ENCODE data around the gene ARHGEF39.
A peak's percentile ranks its signal among the peaks of the same experiment; 100 is the strongest.

The ARHGEF39 gene

GRCh38 chr9:35674025-35674361 is 9.0 kb upstream of the ARHGEF39 start:
- Histone ChIP-seq H3K4ac (ENCODE audit: low read depth in 1 of 2, low read length in 2 of 2) (no peak overlapping the region), H3K23ac (ENCODE audit: low read length in 2 of 2) (no peak overlapping the region), H3K27ac (ENCODE audit: low read length, poor library complexity, severe bottlenecking) (no peak overlapping the region), H2AFZ (ENCODE audit: low read depth, low read length) (no peak overlapping the region), H3K9ac (ENCODE audit: low read length) (no peak overlapping the region), H2BK120ac (ENCODE audit: low read depth, low read length) (no peak overlapping the region), H4K8ac (ENCODE audit: low read length) (no peak overlapping the region), H3K9me3 (ENCODE audit: control insufficient read depth, low read length) (no peaks in the 10 kb centered on the region), H3K4me1 (ENCODE audit: control insufficient read depth, insufficient read depth, low read depth, low read length) (peaks cover 21% of the 10 kb centered on the region), H3K18ac (ENCODE audit: low read depth in 1 of 2, low read length in 2 of 2) (no peak overlapping the region), H2BK12ac (ENCODE audit: low read length in 2 of 2) (no peak overlapping the region), H2AK5ac (ENCODE audit: low read length, severe bottlenecking) (no peak overlapping the region), H2BK5ac (ENCODE audit: low read depth, low read length, poor library complexity, severe bottlenecking) (no peak overlapping the region), H3K4me2 (ENCODE audit: low read length, poor library complexity, severe bottlenecking) (no peak overlapping the region), H3K14ac (ENCODE audit: low read length in 2 of 2) (no peak overlapping the region), H3K27me3 (ENCODE audit: control insufficient read depth in 1 of 2, insufficient read depth in 1 of 2, low read length in 2 of 2) (peaks cover 4 to 24% of the 10 kb centered on the region in 2 experiments), H4K91ac (ENCODE audit: low read length) (no peak overlapping the region), H2BK15ac (ENCODE audit: low read depth, poor library complexity, severe bottlenecking) (no peak overlapping the region), H3K4me3 (ENCODE audit: insufficient read depth in 1 of 2, low read depth in 1 of 2, low read length in 2 of 2) (no peak overlapping the region), H3K79me1 (replicated peaks; ENCODE audit: low read length, poor library complexity, severe bottlenecking) (no peaks in the 10 kb centered on the region), H3K36me3 (ENCODE audit: control insufficient read depth in 1 of 2, insufficient read depth in 2 of 2, low read depth in 1 of 2, low read length in 2 of 2) (no peaks in the 10 kb centered on the region)
- DNase-seq: no peak
- WGBS: 87% methylated on average over 3 of the region's 3 CpGs

- Histone ChIP-seq H3K18ac (ENCODE audit: low read depth in 1 of 2, low read length in 2 of 2) (no peak within 1 kb of the TSS), H3K79me1 (replicated peaks; ENCODE audit: low read length, poor library complexity, severe bottlenecking) (no peaks in the 10 kb centered on the region), H3K4me1 (ENCODE audit: control insufficient read depth, insufficient read depth, low read depth, low read length) (peaks cover 22% of the 10 kb centered on the region), H2AK5ac (ENCODE audit: low read length, severe bottlenecking) (no peak within 1 kb of the TSS), H2BK12ac (ENCODE audit: low read length in 2 of 2) (no peak within 1 kb of the TSS), H3K9me3 (ENCODE audit: control insufficient read depth, low read length) (no peaks in the 10 kb centered on the region), H2BK5ac (ENCODE audit: low read depth, low read length, poor library complexity, severe bottlenecking) (no peak within 1 kb of the TSS), H3K27ac (ENCODE audit: low read length, poor library complexity, severe bottlenecking) (no peak within 1 kb of the TSS), H3K4ac (ENCODE audit: low read depth in 1 of 2, low read length in 2 of 2) (no peak within 1 kb of the TSS), H3K14ac (ENCODE audit: low read length in 2 of 2) (no peak within 1 kb of the TSS), H3K36me3 (ENCODE audit: control insufficient read depth in 1 of 2, insufficient read depth in 2 of 2, low read depth in 1 of 2, low read length in 2 of 2) (no peaks in the 10 kb centered on the region), H3K4me2 (ENCODE audit: low read length, poor library complexity, severe bottlenecking) (no peak within 1 kb of the TSS), H2AFZ (ENCODE audit: low read depth, low read length) (no peak within 1 kb of the TSS), H4K8ac (ENCODE audit: low read length) (no peak within 1 kb of the TSS), H2BK120ac (ENCODE audit: low read depth, low read length) (no peak within 1 kb of the TSS), H4K91ac (ENCODE audit: low read length) (peak within 1 kb of the TSS; percentile 52), H3K23ac (ENCODE audit: low read length in 2 of 2) (no peak within 1 kb of the TSS), H3K4me3 (ENCODE audit: insufficient read depth in 1 of 2, low read depth in 1 of 2, low read length in 2 of 2) (no peak within 1 kb of the TSS), H3K9ac (ENCODE audit: low read length) (no peak within 1 kb of the TSS), H2BK15ac (ENCODE audit: low read depth, poor library complexity, severe bottlenecking) (no peak within 1 kb of the TSS), H3K27me3 (ENCODE audit: control insufficient read depth in 1 of 2, insufficient read depth in 1 of 2, low read length in 2 of 2) (peaks cover 4 to 24% of the 10 kb centered on the region in 2 experiments)
- no peak for DNase-seq
- WGBS: 82% methylated on average over 9 of the region's 10 CpGs
These were observed 8.4 kb upstream of the ARHGEF39 start, which contains the start of gene CA9 for GRCh38 chr9:35673132-35674024. TSS of gene CA9 (plus strand) at chr9:35673928. CDS start at chr9:35673960, 32 bp downstream.

GRCh38 chr9:35669331-35670145 is 4.5 kb upstream of the ARHGEF39 start:
- Histone ChIP-seq H3K4me3 (ENCODE audit: insufficient read depth in 1 of 2, low read depth in 1 of 2, low read length in 2 of 2) (no peak overlapping the region), H3K9ac (ENCODE audit: low read length) (no peak overlapping the region), H2AK5ac (ENCODE audit: low read length, severe bottlenecking) (peak overlapping the region; percentile 65), H3K18ac (ENCODE audit: low read depth in 1 of 2, low read length in 2 of 2) (peak overlapping the region; percentile 37 to 92), H4K8ac (ENCODE audit: low read length) (peak overlapping the region; percentile 7), H3K4ac (ENCODE audit: low read depth in 1 of 2, low read length in 2 of 2) (peak overlapping the region in 1 of 2 experiments; percentile 47), H3K79me1 (replicated peaks; ENCODE audit: low read length, poor library complexity, severe bottlenecking) (peaks cover 2% of the 10 kb centered on the region), H3K27ac (ENCODE audit: low read length, poor library complexity, severe bottlenecking) (peak overlapping the region; percentile 84), H3K23ac (ENCODE audit: low read length in 2 of 2) (no peak overlapping the region), H3K27me3 (ENCODE audit: control insufficient read depth in 1 of 2, insufficient read depth in 1 of 2, low read length in 2 of 2) (peaks cover 3 to 7% of the 10 kb centered on the region in 2 experiments), H3K4me1 (ENCODE audit: control insufficient read depth, insufficient read depth, low read depth, low read length) (peaks cover 25% of the 10 kb centered on the region), H2BK120ac (ENCODE audit: low read depth, low read length) (peak overlapping the region; percentile 54), H3K36me3 (ENCODE audit: control insufficient read depth in 1 of 2, insufficient read depth in 2 of 2, low read depth in 1 of 2, low read length in 2 of 2) (no peaks in the 10 kb centered on the region), H2BK15ac (ENCODE audit: low read depth, poor library complexity, severe bottlenecking) (no peak overlapping the region), H3K14ac (ENCODE audit: low read length in 2 of 2) (no peak overlapping the region), H2AFZ (ENCODE audit: low read depth, low read length) (no peak overlapping the region), H4K91ac (ENCODE audit: low read length) (no peak overlapping the region), H2BK12ac (ENCODE audit: low read length in 2 of 2) (peak overlapping the region in 1 of 2 experiments; percentile 21), H2BK5ac (ENCODE audit: low read depth, low read length, poor library complexity, severe bottlenecking) (peak overlapping the region; percentile 46), H3K4me2 (ENCODE audit: low read length, poor library complexity, severe bottlenecking) (no peak overlapping the region), H3K9me3 (ENCODE audit: control insufficient read depth, low read length) (no peaks in the 10 kb centered on the region)
- WGBS: 44% methylated on average over 6 of the region's 6 CpGs
- peak; percentile 58 for DNase-seq

- Histone ChIP-seq H3K9me3 (ENCODE audit: control insufficient read depth, low read length) (no peaks in the 10 kb centered on the region), H2BK12ac (ENCODE audit: low read length in 2 of 2) (peak overlapping the region in 1 of 2 experiments; percentile 6), H3K9ac (ENCODE audit: low read length) (no peak overlapping the region), H3K36me3 (ENCODE audit: control insufficient read depth in 1 of 2, insufficient read depth in 2 of 2, low read depth in 1 of 2, low read length in 2 of 2) (no peaks in the 10 kb centered on the region), H4K91ac (ENCODE audit: low read length) (no peak overlapping the region), H3K4me3 (ENCODE audit: insufficient read depth in 1 of 2, low read depth in 1 of 2, low read length in 2 of 2) (no peak overlapping the region), H3K14ac (ENCODE audit: low read length in 2 of 2) (no peak overlapping the region), H2AK5ac (ENCODE audit: low read length, severe bottlenecking) (peak overlapping the region; percentile 1), H3K27ac (ENCODE audit: low read length, poor library complexity, severe bottlenecking) (no peak overlapping the region), H3K27me3 (ENCODE audit: control insufficient read depth in 1 of 2, insufficient read depth in 1 of 2, low read length in 2 of 2) (no peaks in the 10 kb centered on the region), H3K23ac (ENCODE audit: low read length in 2 of 2) (no peak overlapping the region), H3K4ac (ENCODE audit: low read depth in 1 of 2, low read length in 2 of 2) (peak overlapping the region in 1 of 2 experiments; percentile 32), H3K79me1 (replicated peaks; ENCODE audit: low read length, poor library complexity, severe bottlenecking) (peaks cover 5% of the 10 kb centered on the region), H2BK15ac (ENCODE audit: low read depth, poor library complexity, severe bottlenecking) (no peak overlapping the region), H4K8ac (ENCODE audit: low read length) (no peak overlapping the region), H2AFZ (ENCODE audit: low read depth, low read length) (no peak overlapping the region), H2BK120ac (ENCODE audit: low read depth, low read length) (no peak overlapping the region), H3K4me1 (ENCODE audit: control insufficient read depth, insufficient read depth, low read depth, low read length) (peaks cover 22% of the 10 kb centered on the region), H2BK5ac (ENCODE audit: low read depth, low read length, poor library complexity, severe bottlenecking) (no peak overlapping the region), H3K18ac (ENCODE audit: low read depth in 1 of 2, low read length in 2 of 2) (no peak overlapping the region), H3K4me2 (ENCODE audit: low read length, poor library complexity, severe bottlenecking) (no peak overlapping the region)
- no peak for DNase-seq
- 92% methylated on average over 3 of the region's 3 CpGs for WGBS
These were observed 2.9 kb upstream of the ARHGEF39 start for GRCh38 chr9:35667939-35668338.

Measured in mesenchymal stem cell (in vitro differentiated cells and primary cell).